Left ventricle myocardium superior (tissue), 1 donor: ENCODE data around the gene SUFU. TPM values are rescaled to one million over a fixed set of nuclear protein-coding genes. Genes with fewer than 3 reads are reported as not detected.
A peak's percentile ranks its signal among the peaks of the same experiment; 100 is the strongest.

Experiments used
- ATAC-seq: fragments of 200-7000 bp; cut with Tn5 transposase; one replicate; pipeline ENCODE4 v1.9.1; 2020; ENCODE audit warnings: mild to moderate bottlenecking, moderate library complexity
- DNase-seq: peaks from one replicate; pipeline ENCODE4 v3.0.0-alpha.2; 2020
- intact Hi-C: fragments of 100-400 bp; cut with micrococcal nuclease; formaldehyde crosslinking; loops from one replicate; pipeline ENCODE4 v1.11.0; 2022
- total RNA-seq: library from RNA; stranded (reverse); fragmentation: NEBNext Ultra II Directional; extraction: Animal tissue kit (Norgen Biotek cat#: 25700); gene quantifications from one replicate; pipeline ENCODE4 v1.2.1, GENCODE V29; 2021
- donor health status: DM: no; HTN: yes; CAD: no; lungs with severe emphysema.

The SUFU gene
- total RNA-seq, 1 donor from 2014 or later = 8.0 TPM

DNA sequence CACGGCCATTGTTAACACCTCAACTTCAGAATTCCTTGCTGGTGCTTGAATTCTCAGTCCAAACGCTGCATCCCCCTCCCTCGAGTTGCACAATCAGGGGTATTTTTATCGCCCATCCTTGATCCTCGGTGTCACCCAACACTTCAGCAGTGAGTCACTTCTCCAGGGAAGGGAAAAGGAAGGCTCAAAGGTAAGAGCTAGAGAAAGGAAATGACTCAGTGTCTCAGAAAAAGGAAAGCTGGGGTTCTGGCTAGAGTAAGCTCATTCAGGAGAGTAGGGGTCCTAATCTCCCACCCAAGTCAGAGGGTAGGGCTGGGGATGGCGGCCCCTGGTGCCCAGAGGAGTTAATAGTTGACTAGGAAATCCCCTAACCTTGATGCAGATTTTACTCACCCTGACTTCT, 100.7 kb downstream of the SUFU start:
- intact Hi-C loops = no loop called here
- no peak for DNase-seq
- ATAC-seq = peak; percentile 24

DNA sequence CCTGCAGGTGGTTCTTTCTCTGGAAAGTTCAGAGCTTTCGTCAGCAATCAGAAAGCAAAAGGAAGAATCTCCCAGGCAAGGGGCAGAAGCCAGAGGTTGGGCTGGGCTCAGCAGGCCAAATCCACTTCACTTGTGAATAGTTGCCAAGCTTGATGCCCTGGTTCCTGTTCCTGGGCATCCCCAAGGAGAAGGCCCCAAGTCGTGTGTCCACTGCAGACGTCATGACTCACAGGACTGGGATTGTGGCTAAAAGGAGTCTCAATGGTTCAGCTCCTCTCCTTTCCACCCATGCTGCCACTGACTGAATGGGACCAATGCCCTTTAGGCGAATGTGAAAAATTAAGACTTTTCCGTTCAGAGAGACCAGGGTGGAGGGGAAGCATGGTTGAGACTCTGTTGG, 101.9 kb downstream of the SUFU start:
- intact Hi-C loops = no loop called here
- ATAC-seq = no peak
- no peak for DNase-seq

DNA sequence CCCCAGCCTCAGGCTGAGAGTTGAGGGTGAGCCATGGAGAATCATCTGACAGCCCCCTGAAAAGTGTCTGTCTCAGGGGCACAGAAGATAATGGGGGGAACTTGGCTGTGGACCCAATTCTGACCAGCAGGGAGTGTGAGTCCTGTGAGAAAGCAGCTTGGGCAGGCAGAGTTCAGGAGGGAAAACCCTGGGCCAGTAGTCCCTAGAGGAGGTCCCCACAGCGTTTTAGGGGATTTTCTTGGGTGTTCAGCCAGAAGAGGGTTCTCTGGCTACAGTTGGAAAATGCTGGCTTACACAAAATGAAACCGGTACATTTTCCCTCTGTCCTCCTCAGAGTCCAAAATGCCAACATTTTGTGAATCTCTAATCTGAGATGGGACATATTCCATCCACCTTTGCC, 104.7 kb downstream of the SUFU start:
- intact Hi-C loops = no loop called here
- ATAC-seq (no peak), DNase-seq (no peak)

DNA sequence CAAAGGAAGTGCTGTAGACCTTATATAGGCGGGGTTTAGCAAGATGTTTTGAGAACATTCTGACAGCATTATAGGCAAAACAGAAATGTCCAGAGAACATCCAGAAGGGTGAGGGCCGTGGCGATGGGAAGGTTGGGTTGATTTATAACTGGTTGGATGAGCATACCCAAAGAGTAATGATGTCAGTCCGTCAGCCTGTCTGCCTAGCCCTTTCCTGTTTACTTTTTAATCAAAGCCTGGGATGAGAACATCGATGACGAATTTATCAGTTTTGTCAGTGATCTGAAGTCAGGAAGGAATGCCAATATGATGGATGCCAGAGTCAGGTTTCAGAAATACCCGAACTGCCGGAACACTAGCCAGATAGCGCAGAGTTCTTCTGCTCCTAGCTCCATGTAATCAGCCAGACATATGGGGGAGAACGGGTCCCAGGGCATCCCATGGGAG, 106.7 kb downstream of the SUFU start:
- intact Hi-C loops = no loop called here
- peak; percentile 23 for ATAC-seq
- no peak for DNase-seq

DNA sequence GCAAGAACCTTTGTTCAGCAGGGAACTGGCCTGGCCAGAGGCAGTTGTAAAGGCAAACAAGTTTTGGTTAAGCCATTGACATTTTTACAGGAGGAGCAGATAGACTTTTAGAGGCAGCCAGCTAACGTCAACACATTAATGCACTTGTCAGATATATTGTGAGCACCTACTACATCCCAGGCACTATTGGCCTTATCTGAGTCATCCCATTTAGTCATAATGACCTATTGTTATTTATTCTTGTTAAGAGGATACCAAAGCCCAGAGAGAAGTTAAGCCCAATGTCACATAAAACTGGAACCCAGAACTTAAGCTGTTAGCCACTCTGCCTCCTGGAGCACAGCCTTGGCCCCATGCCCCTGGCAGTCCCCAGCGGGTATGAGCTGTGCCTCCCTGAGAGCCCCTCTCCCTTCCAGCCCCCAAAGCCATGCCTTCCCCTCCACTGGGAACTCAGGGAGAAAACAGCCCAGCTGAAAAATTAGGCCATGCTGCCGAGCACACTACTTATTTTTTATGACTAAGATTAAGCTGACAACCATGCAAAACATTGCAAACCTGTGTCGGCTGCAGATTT, 107.8 kb downstream of the SUFU start:
- DNase-seq = no peak
- intact Hi-C loops = no loop called here
- ATAC-seq = no peak

DNA sequence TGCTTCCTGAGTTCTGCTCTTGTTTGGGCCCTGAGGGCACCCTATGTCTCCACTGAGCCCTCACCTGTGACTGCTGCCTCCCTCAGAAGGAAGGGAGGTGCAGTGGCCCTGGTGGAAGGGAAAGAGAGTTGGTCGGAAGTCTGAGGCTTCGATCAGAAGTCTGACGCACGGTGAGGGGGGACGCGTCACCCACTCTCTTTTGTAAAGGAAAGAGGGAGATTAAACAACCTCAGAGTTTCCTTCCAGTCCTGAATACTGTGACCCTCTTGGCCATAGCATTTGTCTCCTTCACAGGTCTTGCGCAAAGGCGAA, 109.1 kb downstream of the SUFU start:
- no peak for DNase-seq
- no peak for ATAC-seq
- intact Hi-C loops = no loop called here

DNA sequence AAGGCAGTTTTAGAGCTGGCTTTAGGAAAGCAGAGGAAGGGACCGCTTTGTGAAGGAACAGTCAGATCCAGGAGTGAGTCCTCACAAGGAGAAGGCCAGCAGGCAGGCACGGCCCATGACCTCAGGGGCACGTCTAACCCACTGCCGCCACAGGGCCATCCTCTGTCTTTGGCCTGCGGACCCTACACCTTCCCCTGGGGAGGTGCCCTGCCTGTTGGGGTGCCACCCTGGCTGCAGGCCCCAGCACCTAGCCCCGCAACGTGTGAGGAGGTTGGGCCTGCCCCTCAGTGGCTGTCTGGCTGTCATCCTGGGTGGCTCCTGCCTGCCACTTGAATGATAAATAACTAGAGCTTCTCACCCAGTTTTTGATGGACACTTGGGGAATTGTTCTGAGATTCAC, 109.5 kb downstream of the SUFU start:
- intact Hi-C loops = no loop called here
- ATAC-seq (no peak), DNase-seq (no peak)

DNA sequence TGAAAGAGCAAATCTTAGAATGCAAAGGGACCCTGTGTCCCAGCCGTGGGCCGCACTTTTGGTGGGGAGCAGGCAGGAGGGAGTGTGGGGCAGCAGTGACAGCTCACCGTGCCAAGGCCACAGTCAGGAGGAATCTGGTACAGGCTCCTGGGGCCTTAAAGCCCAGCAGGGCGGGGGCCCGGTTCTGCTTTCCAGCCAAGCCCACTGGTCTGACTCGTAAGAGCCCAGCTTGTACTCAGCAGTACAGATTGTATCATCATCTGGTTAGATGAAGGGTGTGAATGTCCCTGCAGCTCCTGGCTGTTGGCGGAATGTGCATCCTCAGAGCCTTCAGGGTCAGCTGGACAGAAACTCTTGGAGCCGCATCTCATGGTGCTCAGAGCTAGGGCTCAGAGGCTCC, 110.0 kb downstream of the SUFU start:
- DNase-seq (peak; percentile 75), ATAC-seq (peak; percentile 44)
- intact Hi-C loops = no loop called here

DNA sequence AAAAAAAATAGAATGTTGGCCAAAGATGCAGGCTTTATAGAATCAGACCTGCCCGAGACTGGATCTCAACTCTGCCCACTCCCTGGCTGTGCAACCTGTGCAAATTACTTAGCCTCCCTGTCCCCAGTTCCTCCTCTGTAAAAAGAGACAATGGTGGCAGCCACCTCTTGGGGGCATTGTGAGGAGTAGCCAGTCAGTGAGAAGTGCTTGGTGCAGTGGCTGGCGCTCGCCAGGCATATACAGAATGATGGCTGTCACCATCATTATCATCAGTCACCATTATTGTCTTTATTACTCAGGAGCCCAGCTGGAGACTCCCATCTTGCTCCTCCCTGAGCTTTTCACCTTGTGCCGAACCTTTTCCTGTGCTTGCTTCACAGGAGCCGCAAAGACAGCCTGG, 111.1 kb downstream of the SUFU start:
- intact Hi-C loops = no loop called here
- ATAC-seq (no peak), DNase-seq (no peak)

DNA sequence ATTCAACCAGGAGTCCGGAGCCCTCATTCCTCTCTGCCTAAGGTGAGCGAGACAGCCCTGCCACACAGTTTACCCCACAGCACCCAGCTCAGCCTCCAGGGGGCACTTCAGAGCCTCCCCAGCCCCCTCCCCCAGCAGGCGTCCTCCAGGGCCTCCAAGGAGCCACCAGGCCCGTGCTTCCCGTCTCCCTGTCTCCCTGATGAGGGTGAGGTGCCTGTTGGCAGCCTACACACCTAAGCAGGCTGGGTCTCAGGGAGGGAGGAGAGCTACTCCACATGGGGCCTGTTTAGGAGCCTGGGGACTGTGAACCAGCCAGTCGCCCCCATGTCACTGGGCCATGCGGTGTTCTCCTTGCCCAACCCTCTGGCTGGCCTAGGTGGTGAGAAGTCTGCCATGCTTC, 111.6 kb downstream of the SUFU start:
- intact Hi-C loops = no loop called here
- DNase-seq (no peak), ATAC-seq (no peak)

DNA sequence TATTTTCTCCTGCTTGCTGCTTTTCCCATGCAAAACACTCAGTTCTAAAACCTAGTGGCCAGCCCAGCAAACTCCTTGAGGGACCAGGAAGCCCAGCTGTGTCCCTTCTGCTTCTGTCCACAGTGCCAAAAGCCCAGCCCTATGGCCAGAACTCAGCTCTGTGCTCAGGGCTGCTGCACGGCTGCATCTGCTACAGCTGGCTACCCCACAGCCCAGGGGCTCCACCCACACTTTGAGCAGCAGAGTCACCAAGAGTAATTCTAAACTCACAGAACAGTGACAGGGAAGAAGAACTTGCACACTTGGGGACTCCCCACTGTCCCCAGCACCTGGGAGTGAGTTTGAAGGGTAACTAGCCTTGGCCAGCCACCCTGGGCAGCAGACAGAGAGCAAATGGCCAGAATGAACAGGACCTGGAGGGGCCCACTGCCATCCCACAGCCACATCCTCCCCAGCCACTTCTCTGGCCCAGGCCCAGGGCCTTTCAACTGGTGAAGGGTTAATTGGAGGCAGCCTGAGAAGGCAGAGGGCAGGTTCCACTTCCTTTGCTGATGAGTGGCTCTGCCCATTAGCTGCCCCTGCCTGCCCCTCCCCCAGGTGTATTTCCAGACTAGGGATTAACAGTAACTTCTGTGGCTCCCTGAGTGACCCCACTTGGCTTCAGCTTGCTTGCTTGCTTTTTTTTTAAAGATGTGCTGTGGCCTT, 112.4 kb downstream of the SUFU start:
- intact Hi-C loops = no loop called here
- DNase-seq = peak; percentile 86
- ATAC-seq = peak; percentile 70

DNA sequence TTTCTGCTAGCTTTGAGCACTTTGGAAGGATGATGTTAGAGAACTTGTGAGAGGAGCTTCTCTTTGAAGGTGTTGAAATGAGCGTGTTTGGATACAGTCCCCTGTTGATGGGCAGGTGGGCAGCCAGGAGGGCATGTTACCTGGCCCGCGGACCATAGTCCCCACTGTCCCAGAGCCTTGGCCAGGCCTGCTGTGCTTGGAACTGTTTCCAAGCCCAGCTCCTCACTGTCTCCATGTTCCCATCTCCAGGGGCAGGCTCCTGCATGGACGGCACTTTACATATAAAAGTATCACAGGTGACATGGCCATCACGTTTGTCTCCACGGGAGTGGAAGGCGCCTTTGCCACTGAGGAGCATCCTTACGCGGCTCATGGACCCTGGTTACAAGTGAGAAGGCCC, 113.3 kb downstream of the SUFU start:
- intact Hi-C loops = no loop called here
- no peak for DNase-seq
- no peak for ATAC-seq

DNA sequence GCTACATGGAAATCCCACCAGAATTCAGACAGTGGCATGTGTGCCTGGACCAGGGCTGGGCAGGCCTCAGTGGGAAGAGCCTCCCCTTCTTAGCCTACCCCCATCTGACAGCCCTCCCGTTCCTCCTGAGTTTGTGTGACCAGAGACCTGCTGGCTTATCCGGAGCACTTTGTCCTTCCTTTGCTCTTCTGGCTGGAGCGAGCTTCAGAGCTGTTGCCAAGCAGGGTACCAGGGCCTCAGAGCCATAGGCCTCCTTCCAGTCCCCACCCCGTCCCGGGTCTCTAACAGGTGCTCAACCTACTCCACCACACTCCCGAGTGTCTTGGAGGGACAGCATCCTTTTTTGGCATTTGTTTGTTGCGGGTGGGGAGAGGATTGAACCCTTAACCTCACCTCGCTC, 114.0 kb downstream of the SUFU start:
- no peak for DNase-seq
- ATAC-seq = no peak
- intact Hi-C loops = no loop called here

DNA sequence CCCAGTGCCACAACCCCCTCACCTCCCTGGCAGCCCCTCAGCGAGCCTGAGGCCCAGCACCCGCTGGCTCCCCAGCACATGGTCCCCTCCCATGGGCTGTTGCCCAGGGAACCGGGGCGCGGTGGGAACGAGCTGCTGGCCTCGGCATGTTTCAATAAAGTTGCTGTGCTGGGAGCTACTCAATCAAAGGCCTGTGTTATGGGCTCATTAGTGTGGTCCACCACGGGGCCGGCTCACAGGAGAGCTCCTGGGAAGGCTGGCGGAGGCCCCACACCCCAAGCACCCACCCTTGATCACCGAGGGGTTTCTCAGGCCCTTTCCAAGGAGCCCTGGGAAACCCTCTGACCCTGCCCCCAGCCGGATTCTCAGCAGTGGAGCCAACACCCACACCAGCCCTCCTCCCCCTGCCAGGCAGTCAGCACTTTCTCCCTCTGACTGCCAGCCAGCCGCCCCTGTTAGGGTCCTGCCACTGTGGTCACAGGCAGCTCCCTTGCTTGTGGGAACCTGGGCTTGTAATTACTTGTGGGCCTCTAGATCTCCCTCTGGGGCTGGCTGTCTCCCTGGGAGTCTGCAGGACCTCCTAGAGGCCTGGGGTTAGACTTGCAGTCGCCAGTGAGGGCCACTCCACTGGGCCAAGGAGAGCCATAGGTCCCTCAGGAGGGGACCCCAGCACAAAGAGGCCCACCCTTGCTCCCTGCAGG, 115.7 kb downstream of the SUFU start:
- intact Hi-C loops = no loop called here
- ATAC-seq (peak; percentile 3), DNase-seq (no peak)

DNA sequence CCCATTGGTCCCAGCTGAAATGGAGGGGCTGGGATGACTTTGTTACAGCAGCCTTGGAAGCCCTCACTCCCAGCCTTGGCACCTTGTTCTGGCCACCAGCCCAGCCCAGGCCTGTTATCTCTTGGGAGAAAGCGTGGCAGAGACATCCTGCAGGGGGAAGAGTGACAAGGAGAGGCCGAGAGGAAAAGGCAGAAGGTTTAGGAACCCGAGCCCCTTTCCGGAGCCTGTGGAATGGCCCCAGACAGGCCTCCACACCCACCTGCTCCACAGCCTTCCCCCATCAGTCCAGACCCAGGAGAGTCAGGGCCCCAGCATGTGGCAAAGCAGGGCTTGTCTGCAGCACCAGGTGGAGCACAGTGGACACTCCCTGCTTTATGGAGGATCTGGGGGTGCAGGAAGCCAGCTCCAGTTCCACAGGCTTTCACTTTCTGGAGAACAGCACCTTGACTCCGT, 116.4 kb downstream of the SUFU start:
- intact Hi-C loops = no loop called here
- ATAC-seq = peak; percentile 74
- DNase-seq = peak; percentile 88

DNA sequence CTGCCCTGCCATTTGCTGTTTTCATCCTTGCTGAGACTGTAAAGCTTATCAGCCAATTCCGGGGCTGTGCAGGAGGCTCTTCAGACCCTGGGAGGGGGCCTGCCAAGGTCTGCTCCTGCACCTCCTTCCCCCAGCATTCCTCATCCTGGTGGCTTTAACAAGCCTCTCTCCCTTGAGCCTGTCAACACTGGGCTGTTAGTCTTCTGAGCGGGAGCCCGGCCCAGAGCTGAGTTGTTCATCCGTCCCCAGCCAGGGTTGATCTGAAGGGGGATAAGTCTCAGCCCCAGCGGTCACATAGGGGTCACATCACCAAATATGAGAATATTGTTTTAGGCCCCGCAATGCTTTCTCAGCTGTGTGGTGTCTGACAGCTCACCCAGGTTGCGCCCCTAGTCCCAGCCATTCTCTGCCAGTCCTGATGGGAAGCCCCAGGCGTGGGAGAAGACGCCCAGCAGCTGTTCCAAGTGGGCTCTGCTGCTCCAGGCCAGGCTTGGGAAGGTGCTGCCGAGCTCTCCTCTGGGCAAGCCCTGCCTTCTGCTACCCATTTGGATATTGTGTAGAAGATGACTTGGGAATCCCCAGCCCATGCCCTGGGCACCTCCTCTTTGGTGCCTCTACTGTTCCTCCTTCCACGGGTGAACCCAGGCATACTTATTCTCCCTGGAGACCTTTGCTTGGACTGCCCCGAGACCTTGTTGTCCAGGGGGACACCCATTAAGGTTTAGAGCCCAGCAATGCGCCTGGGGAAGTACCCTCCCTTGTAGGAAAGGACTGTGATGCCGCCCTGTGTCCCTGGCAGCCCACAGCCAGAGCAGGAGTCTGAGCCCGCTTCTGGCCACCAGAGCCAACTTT, 117.0 kb downstream of the SUFU start:
- peak; percentile 73 for DNase-seq
- intact Hi-C loops = no loop called here
- peak; percentile 67 for ATAC-seq

DNA sequence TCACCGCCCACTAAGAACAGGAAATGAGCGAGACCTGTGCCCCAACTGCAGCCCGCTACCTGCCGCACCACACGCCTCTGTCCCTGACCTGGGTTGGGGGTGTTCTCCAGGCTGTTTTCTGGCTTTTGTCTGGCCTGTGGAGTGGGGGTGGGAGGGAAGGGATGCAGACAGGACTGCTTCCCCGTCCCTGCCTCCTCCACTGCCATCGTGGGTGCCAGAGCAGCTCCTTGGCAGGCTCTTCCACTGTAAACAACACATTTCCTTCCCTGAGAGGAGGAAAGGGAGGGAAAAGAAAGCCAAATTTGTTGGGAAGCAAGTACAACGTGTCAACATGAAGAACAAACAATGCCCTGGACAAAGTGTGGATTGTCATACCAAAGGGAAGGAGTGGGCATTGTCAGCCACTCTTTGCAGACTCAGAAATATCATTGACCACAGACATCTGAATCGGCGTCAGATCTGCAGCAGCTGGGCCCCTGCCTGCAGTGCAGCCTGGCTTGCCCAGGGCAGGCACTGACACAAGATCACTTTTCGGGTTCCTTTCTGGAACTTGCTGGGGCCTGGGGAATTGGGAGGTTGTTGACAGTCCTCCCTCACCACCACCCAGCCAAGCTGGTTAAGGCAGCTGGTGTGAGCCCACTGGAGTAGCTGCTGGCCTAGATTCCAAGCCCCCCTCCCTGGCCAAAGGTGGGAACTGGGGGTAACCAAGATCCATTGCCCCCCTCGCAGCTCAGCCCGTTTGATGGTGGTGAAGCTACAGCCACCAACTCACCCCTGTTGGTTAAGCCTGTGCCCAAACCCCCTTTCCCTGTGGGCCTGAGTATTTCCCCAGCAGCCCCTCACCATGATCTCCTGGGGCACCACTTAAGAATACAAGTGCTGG, 117.9 kb downstream of the SUFU start:
- ATAC-seq = no peak
- intact Hi-C loops = no loop called here
- no peak for DNase-seq

DNA sequence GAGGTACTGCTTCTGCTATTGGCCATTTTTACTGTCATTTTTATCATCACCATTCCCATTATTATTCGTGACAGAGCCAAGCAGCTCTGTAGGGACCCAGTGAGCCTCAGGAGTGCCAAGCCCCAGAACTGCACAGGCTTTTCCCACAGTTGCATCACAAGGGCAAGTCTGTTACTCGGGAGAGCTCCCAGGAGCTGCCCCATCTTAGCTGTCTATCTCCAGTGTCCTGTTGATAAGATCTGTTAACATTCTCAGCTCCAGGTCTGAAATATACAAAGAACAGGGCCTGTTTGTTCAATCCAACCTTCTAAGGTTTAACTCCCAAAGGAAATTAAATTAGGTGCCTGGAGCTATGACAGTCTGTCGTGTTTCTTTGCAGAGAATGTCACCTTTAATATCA, 120.3 kb downstream of the SUFU start:
- ATAC-seq (no peak), DNase-seq (no peak)
- intact Hi-C loops = no loop called here
